CD14-positive monocyte (primary cell): ENCODE data around the gene INPP5F. TPM values are rescaled to one million over a fixed set of nuclear protein-coding genes. Genes with fewer than 3 reads are reported as not detected.
A peak's percentile ranks its signal among the peaks of the same experiment; 100 is the strongest.

ENCODE experiments used
- DNase-seq, 3 donors: peaks; one replicate each; pipeline ENCODE4 v3.0.0-alpha.2; 2011 to 2022
- H2AFZ ChIP-seq: 2 replicates; pipeline ENCODE4 v1.6.0; 2012; ENCODE audit warnings: mild to moderate bottlenecking, low read depth, low read length, inconsistent platforms; ENCODE audit not compliant: insufficient read depth, poor library complexity, severe bottlenecking
- H3K27ac ChIP-seq, 2 donors: 1 replicate in 1 of 2; 2 replicates in 1 of 2; pipeline ENCODE4 v1.5.1; 2012 to 2013; ENCODE audit warnings: low read length in 2 of 2, control low read depth in 1 of 2, inconsistent platforms in 1 of 2, low read depth in 1 of 2, mild to moderate bottlenecking in 1 of 2
- H3K27me3 ChIP-seq, 2 donors: one replicate each; pipeline versions ENCODE4 v1.6.0 to v1.6.1; 2011 to 2013; ENCODE audit warnings: low read length in 2 of 2; ENCODE audit not compliant: control insufficient read depth in 2 of 2, insufficient read depth in 2 of 2
- H3K36me3 ChIP-seq, 2 donors: replicated peaks in 1 of 2; 1 replicate in 1 of 2; 2 replicates in 1 of 2; pipeline versions ENCODE4 v1.5.1 to v1.6.1; 2012 to 2013; ENCODE audit warnings: low read length in 2 of 2, control low read depth in 1 of 2, inconsistent platforms in 1 of 2, mild to moderate bottlenecking in 1 of 2; ENCODE audit not compliant: insufficient read depth in 2 of 2, control insufficient read depth in 1 of 2
- H3K4me1 ChIP-seq, 2 donors: 1 replicate in 1 of 2; 2 replicates in 1 of 2; pipeline versions ENCODE4 v1.5.1 to v1.6.1; 2012 to 2013; ENCODE audit warnings: low read length in 2 of 2, control low read depth in 1 of 2, inconsistent platforms in 1 of 2, mild to moderate bottlenecking in 1 of 2, moderate library complexity in 1 of 2; ENCODE audit not compliant: insufficient read depth in 2 of 2, control insufficient read depth in 1 of 2
- H3K4me2 ChIP-seq: replicated peaks from 2 replicates; pipeline ENCODE3; 2012; ENCODE audit warnings: low read length, moderate library complexity, mild to moderate bottlenecking; ENCODE audit not compliant: poor library complexity, severe bottlenecking; ENCODE audit errors: extremely low read depth
- H3K4me3 ChIP-seq, 3 experiments: fragments of 200-600 bp in 1 of 3; sonication (generic) in 1 of 3; replicated peaks in 1 of 3; 1 replicate in 2 of 3; 2 replicates in 1 of 3; pipeline ENCODE4 v1.5.1; 2011 to 2013; ENCODE audit warnings: low read length in 3 of 3, mild to moderate bottlenecking in 3 of 3, control low read depth in 2 of 3, low read depth in 2 of 3, inconsistent platforms in 1 of 3, moderate library complexity in 1 of 3
- H3K79me2 ChIP-seq: 2 replicates; pipeline ENCODE4 v1.6.0; 2012; ENCODE audit warnings: mild to moderate bottlenecking, control low read depth, inconsistent platforms, low read length, moderate library complexity; ENCODE audit not compliant: insufficient read depth
- H3K9ac ChIP-seq: 2 replicates; pipeline ENCODE4 v1.6.0; 2017; ENCODE audit warnings: low read length, mild to moderate bottlenecking; ENCODE audit not compliant: insufficient read depth, poor library complexity, severe bottlenecking
- H3K9me3 ChIP-seq, 2 donors: replicated peaks in 1 of 2; 1 replicate in 1 of 2; 2 replicates in 1 of 2; pipeline versions ENCODE4 v1.5.1 to v1.6.1; 2012 to 2013; ENCODE audit warnings: low read length in 2 of 2, control low read depth in 1 of 2; ENCODE audit not compliant: control insufficient read depth in 1 of 2, insufficient read depth in 1 of 2
- H4K20me1 ChIP-seq: 2 replicates; pipeline ENCODE4 v1.6.0; 2012; ENCODE audit warnings: mild to moderate bottlenecking, low read length, control low read depth, moderate library complexity; ENCODE audit not compliant: insufficient read depth
- H3K27ac Mint-ChIP-seq, 7 donors: one replicate each; pipeline ENCODE4 v1.8.0; 2020; ENCODE audit warnings: mild to moderate bottlenecking in 7 of 7, mixed read lengths in 7 of 7, moderate library complexity in 6 of 7, inconsistent platforms in 2 of 7
- H3K27me3 Mint-ChIP-seq, 3 donors: one replicate each; pipeline ENCODE4 v1.8.0; 2021 to 2022; ENCODE audit warnings: low read depth in 3 of 3, mild to moderate bottlenecking in 3 of 3, mixed read lengths in 3 of 3, moderate library complexity in 3 of 3, inconsistent platforms in 1 of 3
- H3K36me3 Mint-ChIP-seq, 2 donors: one replicate each; pipeline ENCODE4 v1.8.0; 2020; ENCODE audit warnings: mixed read lengths in 2 of 2, inconsistent platforms in 1 of 2, mild to moderate bottlenecking in 1 of 2
- H3K4me1 Mint-ChIP-seq: one replicate; pipeline ENCODE4 v1.8.0; 2020; ENCODE audit warnings: mild to moderate bottlenecking, mixed read lengths
- H3K4me3 Mint-ChIP-seq, 2 donors: one replicate each; pipeline ENCODE4 v1.8.0; 2020; ENCODE audit warnings: mild to moderate bottlenecking in 2 of 2, mixed read lengths in 2 of 2, moderate library complexity in 1 of 2
- H3K9me3 Mint-ChIP-seq, 7 donors: one replicate each; pipeline ENCODE4 v1.8.0; 2020 to 2022; ENCODE audit warnings: mixed read lengths in 7 of 7, mild to moderate bottlenecking in 6 of 7, moderate library complexity in 6 of 7, inconsistent platforms in 2 of 7
- WGBS: methylation state at CpG from one replicate; pipeline ENCODE4 v1.1.5; 2013; ENCODE audit warnings: missing lambda C conversion rate; ENCODE audit not compliant: insufficient coverage; 5-methylcytosine and 5-hydroxymethylcytosine counted together
- intact Hi-C, 2 donors: fragments of 100-400 bp; cut with micrococcal nuclease; formaldehyde crosslinking; loops; one replicate each; pipeline versions ENCODE4 v1.15.0 to v1.15.1; 2023
- polyA plus RNA-seq, 3 donors: library from polyadenylated mRNA; depleted of rRNA in 1 of 3; unstranded in 2 of 3; stranded (reverse) in 1 of 3; fragments of 300-500 nt in 2 of 3; fragments of >200 nt in 1 of 3; fragmentation: Illumina TruSeq in 2 of 3; gene quantifications; 1 replicate in 2 of 3; 2 replicates in 1 of 3; pipeline ENCODE4 v1.2.3, GENCODE V29; 2012 to 2021
- TF ChIP-seq, protein P1 (sequence below): fragments of 200-600 bp; IDR thresholded peaks from one replicate; pipeline ENCODE4 v1.8.0; 2022; ENCODE audit warnings: antibody characterized with exemption, mild to moderate bottlenecking

INPP5F gene
- polyA plus RNA-seq, 3 donors, result 5.1 to 6.9 (median 5.4) TPM

DNA sequence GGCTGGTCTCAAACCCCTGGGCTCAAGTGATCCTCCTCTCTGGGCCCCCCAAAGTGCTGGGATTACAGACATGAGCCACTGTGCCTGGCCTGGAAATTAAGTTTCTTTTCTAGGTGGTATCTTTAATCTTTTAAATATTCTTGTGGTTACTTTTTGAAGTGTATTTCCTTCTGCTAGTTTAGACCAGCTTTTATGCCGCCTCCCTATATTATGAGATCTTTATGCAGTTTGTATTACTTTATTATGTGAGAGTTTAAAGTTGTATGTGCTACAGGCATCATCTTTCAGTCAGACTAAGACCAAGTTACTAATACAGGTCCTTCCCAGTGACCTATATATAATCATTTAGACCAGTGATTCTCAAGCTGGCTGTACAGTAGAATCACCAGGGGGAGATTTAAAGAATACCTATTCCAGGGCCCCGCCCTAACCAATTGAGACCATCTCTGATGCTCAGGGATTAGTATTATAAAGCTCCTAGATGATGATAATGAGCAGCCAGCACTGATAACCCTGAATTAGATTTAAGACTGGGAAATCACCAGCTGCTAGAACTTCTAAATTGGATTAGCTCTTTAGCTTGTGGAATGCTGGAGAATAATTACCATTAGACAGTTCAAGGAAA is 11.3 kb downstream of the INPP5F start:
- intact Hi-C loops, result no loop called here
- H3K27ac ChIP-seq, result no peak overlapping the region
- H3K4me2 ChIP-seq, result no peak overlapping the region
- H3K27me3 Mint-ChIP-seq, result no peaks in the 10 kb centered on the region
- no CpG with 5 or more reads among the region's 2 CpGs for WGBS
- H3K36me3 ChIP-seq, result no peaks in the 10 kb centered on the region
- no peak overlapping the region for H3K4me3 ChIP-seq
- no peak overlapping the region for H2AFZ ChIP-seq
- TF ChIP-seq, protein P1, sequence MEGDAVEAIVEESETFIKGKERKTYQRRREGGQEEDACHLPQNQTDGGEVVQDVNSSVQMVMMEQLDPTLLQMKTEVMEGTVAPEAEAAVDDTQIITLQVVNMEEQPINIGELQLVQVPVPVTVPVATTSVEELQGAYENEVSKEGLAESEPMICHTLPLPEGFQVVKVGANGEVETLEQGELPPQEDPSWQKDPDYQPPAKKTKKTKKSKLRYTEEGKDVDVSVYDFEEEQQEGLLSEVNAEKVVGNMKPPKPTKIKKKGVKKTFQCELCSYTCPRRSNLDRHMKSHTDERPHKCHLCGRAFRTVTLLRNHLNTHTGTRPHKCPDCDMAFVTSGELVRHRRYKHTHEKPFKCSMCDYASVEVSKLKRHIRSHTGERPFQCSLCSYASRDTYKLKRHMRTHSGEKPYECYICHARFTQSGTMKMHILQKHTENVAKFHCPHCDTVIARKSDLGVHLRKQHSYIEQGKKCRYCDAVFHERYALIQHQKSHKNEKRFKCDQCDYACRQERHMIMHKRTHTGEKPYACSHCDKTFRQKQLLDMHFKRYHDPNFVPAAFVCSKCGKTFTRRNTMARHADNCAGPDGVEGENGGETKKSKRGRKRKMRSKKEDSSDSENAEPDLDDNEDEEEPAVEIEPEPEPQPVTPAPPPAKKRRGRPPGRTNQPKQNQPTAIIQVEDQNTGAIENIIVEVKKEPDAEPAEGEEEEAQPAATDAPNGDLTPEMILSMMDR, result no peak
- H3K4me1 Mint-ChIP-seq, result peaks cover 3% of the 10 kb centered on the region
- no peak overlapping the region for H3K9ac ChIP-seq
- H3K9me3 ChIP-seq, result no peaks in the 10 kb centered on the region
- H3K4me1 ChIP-seq, result no peaks in the 10 kb centered on the region
- peaks cover 13% of the 10 kb centered on the region for H4K20me1 ChIP-seq
- no peaks in the 10 kb centered on the region for H3K9me3 Mint-ChIP-seq
- no peaks in the 10 kb centered on the region for H3K27me3 ChIP-seq
- no peak for DNase-seq
- H3K36me3 Mint-ChIP-seq, result peaks cover 0 to 2% of the 10 kb centered on the region in 2 donors
- no peak overlapping the region for H3K27ac Mint-ChIP-seq
- H3K79me2 ChIP-seq, result peaks cover 13% of the 10 kb centered on the region
- no peak overlapping the region for H3K4me3 Mint-ChIP-seq

- no peak overlapping the region for H3K9ac ChIP-seq
- H3K27ac ChIP-seq, result no peak overlapping the region
- H2AFZ ChIP-seq, result no peak overlapping the region
- no peaks in the 10 kb centered on the region for H3K27me3 ChIP-seq
- peak in 1 of 3 donors; percentile 31 for DNase-seq
- no peaks in the 10 kb centered on the region for H3K36me3 ChIP-seq
- no peaks in the 10 kb centered on the region for H3K27me3 Mint-ChIP-seq
- H3K36me3 Mint-ChIP-seq, result no peaks in the 10 kb centered on the region
- peaks cover 13% of the 10 kb centered on the region for H4K20me1 ChIP-seq
- intact Hi-C loops, result no loop called here
- no peak overlapping the region for H3K27ac Mint-ChIP-seq
- H3K4me1 ChIP-seq, result no peaks in the 10 kb centered on the region
- no CpG with 5 or more reads among the region's 1 CpG for WGBS
- TF ChIP-seq, protein P1, result no peak
- peaks cover 13% of the 10 kb centered on the region for H3K79me2 ChIP-seq
- H3K4me3 ChIP-seq, result no peak overlapping the region
- H3K4me3 Mint-ChIP-seq, result no peak overlapping the region
- no peaks in the 10 kb centered on the region for H3K9me3 ChIP-seq
- H3K4me1 Mint-ChIP-seq, result peaks cover 3% of the 10 kb centered on the region
- no peak overlapping the region for H3K4me2 ChIP-seq
- H3K9me3 Mint-ChIP-seq, result no peaks in the 10 kb centered on the region
These were observed 12.0 kb downstream of the INPP5F start for GRCh38 chr10:119737823-119738222.
